Activated T-helper 1 cell treated with anti-CD3 and anti-CD28 coated beads, Interleukin-12 subunit alpha, Interleukin-12 subunit beta, Interleukin-2, Interleukin-4 antibody, amounts not matched to agents 30 ng/mL and 10 ng/mL and 1 ng/mL, durations not matched to agents 14 hours and 24 hours and 36 hours (primary cell): ENCODE results near the gene NPR3. TPM values are rescaled to one million over a fixed set of nuclear protein-coding genes. Genes with fewer than 3 reads are reported as not detected.

Experiments
- DNase-seq: peaks from one replicate; pipeline ENCODE4 v3.0.0; 2021; ENCODE audit warnings: low spot score
- H3K27ac Mint-ChIP-seq: one replicate; pipeline ENCODE4 v1.8.0; 2021; ENCODE audit warnings: mild to moderate bottlenecking, mixed read lengths
- H3K27me3 Mint-ChIP-seq: one replicate; pipeline ENCODE4 v1.8.0; 2022; ENCODE audit warnings: mild to moderate bottlenecking, moderate library complexity, mixed read lengths; ENCODE audit not compliant: insufficient read depth
- H3K36me3 Mint-ChIP-seq: one replicate; pipeline ENCODE4 v1.8.0; 2021; ENCODE audit warnings: low read depth, mixed read lengths
- H3K4me1 Mint-ChIP-seq: one replicate; pipeline ENCODE4 v1.8.0; 2021; ENCODE audit warnings: low read depth, mixed read lengths
- H3K4me3 Mint-ChIP-seq: one replicate; pipeline ENCODE4 v1.8.0; 2021; ENCODE audit warnings: mild to moderate bottlenecking, moderate library complexity, mixed read lengths
- H3K9me3 Mint-ChIP-seq: one replicate; pipeline ENCODE4 v1.8.0; 2021; ENCODE audit warnings: mixed read lengths
- intact Hi-C: fragments of 100-400 bp; cut with micrococcal nuclease; formaldehyde crosslinking; loops from one replicate; pipeline ENCODE4 v1.15.1; 2024
- total RNA-seq: library from RNA; stranded (reverse); gene quantifications from 2 replicates; pipeline ENCODE4 v1.2.3, GENCODE V29; 2022

Gene NPR3
- total RNA-seq, 1 donor from 2014 or later: not detected

DNA sequence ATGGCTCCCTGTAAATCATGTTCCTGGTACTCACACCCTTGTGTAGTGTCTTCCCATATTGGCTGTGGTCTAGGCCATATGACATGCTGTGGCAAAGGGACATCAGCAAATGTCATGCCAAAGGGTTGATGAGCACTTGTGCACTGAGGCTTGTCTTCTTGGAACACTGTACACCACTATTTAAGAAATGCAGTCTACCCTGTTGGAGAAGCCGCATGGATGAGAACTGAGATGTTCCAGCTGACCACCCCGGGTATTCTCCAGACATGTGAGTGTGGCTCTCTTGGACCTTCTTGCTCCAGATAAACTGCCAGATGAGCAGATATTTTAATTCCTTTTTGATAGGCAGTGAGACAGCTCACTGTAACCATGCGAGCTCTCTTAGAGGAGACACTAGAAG, 20.5 kb upstream of the NPR3 start:
- Mint-ChIP-seq H3K4me1 (no peaks in the 10 kb centered on the region), H3K36me3 (no peaks in the 10 kb centered on the region), H3K27ac (no peak overlapping the region), H3K4me3 (no peak overlapping the region), H3K9me3 (peaks cover 9% of the 10 kb centered on the region), H3K27me3 (no peaks in the 10 kb centered on the region)
- no peak for DNase-seq
- intact Hi-C loops: no loop called here

DNA sequence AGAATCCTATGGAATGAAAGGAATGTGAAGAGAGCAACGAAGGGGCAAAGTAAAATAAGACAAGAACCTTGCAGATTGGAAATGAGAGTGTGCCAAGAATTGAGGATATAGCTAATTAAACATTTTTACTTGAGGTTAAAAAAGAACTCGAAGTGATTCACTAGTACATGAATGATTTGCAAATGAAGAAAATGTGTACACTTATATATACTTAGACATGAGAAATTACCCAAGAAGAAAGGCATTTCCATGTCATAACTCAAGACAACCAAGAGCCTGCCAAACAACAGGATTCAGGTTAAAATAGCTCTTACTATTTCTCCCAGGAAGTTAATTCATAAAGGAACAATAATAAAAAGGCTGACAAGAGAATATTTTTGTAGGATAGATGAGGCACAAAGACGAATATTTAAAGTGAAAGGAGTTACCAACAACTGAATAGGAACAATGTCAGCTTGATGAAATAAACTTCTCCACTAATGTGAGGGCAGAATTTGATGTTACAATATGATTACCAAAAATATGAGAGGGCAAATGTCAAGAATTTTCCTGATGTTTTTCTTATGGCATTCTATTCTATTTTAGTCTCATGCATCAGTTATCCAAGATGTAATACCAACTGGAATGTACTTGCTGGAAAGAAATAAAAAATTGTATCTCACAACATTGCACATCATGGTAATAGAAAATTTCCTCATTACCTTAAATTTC, 18.9 kb upstream of the NPR3 start:
- Mint-ChIP-seq H3K36me3 (no peaks in the 10 kb centered on the region), H3K27me3 (no peaks in the 10 kb centered on the region), H3K9me3 (no peaks in the 10 kb centered on the region), H3K27ac (no peak overlapping the region), H3K4me3 (no peak overlapping the region), H3K4me1 (no peaks in the 10 kb centered on the region)
- no peak for DNase-seq
- intact Hi-C loops: no loop called here

DNA sequence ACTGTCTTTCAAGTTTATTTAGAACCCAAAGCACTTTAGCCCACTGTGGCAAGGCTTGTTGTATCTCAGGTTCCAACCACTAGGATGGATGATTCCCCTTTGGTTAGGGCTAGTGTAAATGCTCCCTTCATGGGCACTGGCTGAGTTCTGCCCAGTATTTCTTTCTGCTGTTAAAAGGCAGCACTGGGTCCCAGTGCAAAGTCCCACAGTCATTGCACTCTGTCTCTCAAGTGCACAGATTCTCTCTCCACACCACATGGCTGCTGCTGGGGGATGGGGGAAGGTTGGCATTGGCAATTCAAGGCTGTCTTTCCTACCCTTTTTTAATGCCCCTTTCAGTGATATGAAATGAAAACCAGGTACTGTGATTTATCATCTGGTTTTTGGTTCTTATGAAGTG, 7.2 kb upstream of the NPR3 start:
- Mint-ChIP-seq H3K4me3 (no peak overlapping the region), H3K9me3 (peaks cover 5% of the 10 kb centered on the region), H3K4me1 (no peaks in the 10 kb centered on the region), H3K27me3 (peaks cover 8% of the 10 kb centered on the region), H3K27ac (no peak overlapping the region), H3K36me3 (no peaks in the 10 kb centered on the region)
- intact Hi-C loops: no loop called here
- no peak for DNase-seq

DNA sequence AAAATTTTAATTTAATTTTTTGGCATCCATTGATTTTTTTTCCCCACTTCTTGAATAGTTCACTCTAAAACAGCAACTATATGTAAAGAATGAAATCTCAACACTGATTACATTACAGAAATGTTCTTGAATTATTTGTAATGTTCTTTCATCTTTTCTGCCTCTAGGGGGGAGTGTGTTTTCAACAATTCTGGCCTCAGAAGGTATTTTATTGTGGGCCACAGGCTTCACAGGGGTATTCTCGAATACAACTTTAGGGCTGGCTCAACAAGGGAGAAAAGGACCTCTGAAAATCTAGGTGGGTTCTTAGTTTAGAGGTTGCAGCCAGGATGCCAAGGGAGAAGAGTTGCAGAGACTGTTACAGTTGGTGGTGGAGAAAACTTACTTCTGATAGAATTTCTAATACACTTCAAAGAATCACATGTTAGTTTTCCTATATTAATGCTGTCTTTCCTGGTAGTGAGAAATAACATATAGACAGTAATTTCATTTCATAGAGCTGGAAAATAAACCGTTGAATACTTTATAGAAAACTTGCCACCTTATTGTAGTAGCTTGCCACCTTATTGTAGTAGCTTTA, 3.6 kb upstream of the NPR3 start:
- Mint-ChIP-seq H3K27me3 (peaks cover 40% of the 10 kb centered on the region), H3K4me3 (no peak overlapping the region), H3K4me1 (peaks cover 24% of the 10 kb centered on the region), H3K36me3 (peaks cover 2% of the 10 kb centered on the region), H3K9me3 (no peaks in the 10 kb centered on the region), H3K27ac (no peak overlapping the region)
- intact Hi-C loops: loop anchor here (5.0 kb wide), 1 partner anchor 675 kb away; no protein-coding TSS in a partner anchor
- no peak for DNase-seq

DNA sequence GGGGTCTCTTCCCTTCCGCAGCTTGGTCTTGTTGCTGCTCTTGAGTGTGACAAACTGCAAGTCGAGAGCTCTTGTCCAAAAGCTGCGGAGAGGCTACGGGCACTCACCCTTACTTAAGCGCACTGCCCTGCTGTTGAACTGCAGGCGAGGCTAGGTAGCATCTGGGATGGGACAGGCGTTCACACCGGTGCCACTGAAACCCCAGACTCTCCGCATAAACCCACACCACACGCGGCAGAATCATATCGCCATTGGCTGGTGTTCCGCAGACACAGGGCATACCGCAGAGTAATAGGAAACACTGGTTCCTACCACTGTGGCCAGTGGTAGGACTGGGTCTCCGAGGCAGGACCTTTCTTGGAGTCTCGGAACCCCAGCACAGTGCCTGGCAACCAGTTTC, 2.2 kb upstream of the NPR3 start:
- Mint-ChIP-seq H3K4me1 (peaks cover 30% of the 10 kb centered on the region), H3K27ac (no peak overlapping the region), H3K36me3 (peaks cover 2% of the 10 kb centered on the region), H3K27me3 (peaks cover 53% of the 10 kb centered on the region), H3K4me3 (no peak overlapping the region), H3K9me3 (no peaks in the 10 kb centered on the region)
- no peak for DNase-seq
- intact Hi-C loops: loop anchor here (2.0 to 5.0 kb wide), 3 partner anchors 673 to 1226 kb away; no protein-coding TSS in a partner anchor

DNA sequence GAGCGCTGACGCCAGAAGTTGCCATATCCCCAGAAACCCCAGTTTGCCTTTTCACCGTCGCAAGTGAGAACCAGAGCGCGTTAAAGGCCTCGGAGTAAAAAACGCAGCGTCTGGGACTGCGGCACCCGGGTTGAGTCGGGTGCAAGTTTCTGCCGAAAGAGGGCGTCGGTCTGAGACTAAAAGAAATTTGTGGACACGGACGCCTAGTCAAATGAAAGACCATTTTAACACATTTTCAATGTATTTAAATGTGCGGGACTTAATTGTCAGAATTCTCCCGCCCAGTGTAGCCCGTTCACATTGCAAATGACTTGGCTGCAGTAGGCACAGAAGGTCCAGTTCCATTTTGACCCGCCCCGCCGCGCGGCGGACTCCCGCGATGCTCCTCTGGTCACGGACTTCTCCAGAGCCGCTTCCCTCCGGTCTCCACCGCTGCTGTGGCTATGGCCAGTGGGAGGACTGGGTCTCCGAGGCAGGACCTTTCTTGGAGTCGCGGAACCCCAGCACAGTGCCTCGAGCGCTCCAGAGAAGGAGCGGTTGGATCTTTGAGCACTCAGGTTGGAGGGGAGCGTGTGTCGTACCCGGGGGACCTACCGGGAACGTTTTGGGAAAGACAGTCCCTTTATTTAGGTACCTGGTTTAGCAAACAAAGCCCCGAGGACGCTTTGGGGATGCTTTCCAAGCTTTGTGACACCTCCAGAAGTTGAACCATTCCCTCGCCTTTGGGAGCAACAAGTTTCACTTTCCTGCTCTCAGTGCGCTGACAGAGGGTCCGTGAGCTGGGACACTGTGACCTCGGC, 1.2 kb upstream of the NPR3 start:
- H3K27me3 Mint-ChIP-seq: peaks cover 61% of the 10 kb centered on the region
- peak overlapping the region; percentile 80 for H3K27ac Mint-ChIP-seq
- H3K4me3 Mint-ChIP-seq: peak overlapping the region; percentile 79
- peak; percentile 41 for DNase-seq
- peaks cover 2% of the 10 kb centered on the region for H3K36me3 Mint-ChIP-seq
- intact Hi-C loops: loop anchor here (2.0 to 5.0 kb wide), 3 partner anchors 672 to 1225 kb away; no protein-coding TSS in a partner anchor
- H3K9me3 Mint-ChIP-seq: no peaks in the 10 kb centered on the region
- H3K4me1 Mint-ChIP-seq: peaks cover 30% of the 10 kb centered on the region

DNA sequence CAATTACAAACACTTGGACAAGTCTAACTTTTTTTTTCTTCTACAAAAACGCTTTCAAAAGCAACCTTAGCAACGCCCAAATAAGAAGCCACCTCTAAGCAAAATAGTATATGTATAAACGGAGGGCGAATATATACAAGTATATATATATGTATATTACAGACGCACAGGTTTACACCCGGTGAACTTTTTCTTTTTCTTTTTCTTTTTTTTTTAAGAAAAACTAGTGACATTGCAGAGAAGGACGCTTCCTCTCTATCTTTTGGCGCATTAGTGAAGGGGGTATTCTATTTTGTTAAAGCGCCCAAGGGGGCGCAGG, 200 bp downstream of the NPR3 start:
- H3K4me1 Mint-ChIP-seq: peaks cover 30% of the 10 kb centered on the region
- no peaks in the 10 kb centered on the region for H3K9me3 Mint-ChIP-seq
- peak overlapping the region; percentile 57 for H3K4me3 Mint-ChIP-seq
- H3K27me3 Mint-ChIP-seq: peaks cover 72% of the 10 kb centered on the region
- intact Hi-C loops: no loop called here
- H3K36me3 Mint-ChIP-seq: peaks cover 2% of the 10 kb centered on the region
- peak overlapping the region; percentile 47 for H3K27ac Mint-ChIP-seq
- DNase-seq: no peak

DNA sequence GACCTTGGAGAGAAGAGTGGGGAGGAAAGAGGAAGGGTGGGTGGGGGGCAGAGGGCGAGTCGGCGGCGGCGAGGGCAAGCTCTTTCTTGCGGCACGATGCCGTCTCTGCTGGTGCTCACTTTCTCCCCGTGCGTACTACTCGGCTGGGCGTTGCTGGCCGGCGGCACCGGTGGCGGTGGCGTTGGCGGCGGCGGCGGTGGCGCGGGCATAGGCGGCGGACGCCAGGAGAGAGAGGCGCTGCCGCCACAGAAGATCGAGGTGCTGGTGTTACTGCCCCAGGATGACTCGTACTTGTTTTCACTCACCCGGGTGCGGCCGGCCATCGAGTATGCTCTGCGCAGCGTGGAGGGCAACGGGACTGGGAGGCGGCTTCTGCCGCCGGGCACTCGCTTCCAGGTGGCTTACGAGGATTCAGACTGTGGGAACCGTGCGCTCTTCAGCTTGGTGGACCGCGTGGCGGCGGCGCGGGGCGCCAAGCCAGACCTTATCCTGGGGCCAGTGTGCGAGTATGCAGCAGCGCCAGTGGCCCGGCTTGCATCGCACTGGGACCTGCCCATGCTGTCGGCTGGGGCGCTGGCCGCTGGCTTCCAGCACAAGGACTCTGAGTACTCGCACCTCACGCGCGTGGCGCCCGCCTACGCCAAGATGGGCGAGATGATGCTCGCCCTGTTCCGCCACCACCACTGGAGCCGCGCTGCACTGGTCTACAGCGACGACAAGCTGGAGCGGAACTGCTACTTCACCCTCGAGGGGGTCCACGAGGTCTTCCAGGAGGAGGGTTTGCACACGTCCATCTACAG, 760 bp downstream of the NPR3 start:
- no peak for DNase-seq
- Mint-ChIP-seq H3K27me3 (peaks cover 72% of the 10 kb centered on the region), H3K4me3 (peak overlapping the region; percentile 28), H3K36me3 (peaks cover 2% of the 10 kb centered on the region), H3K27ac (peak overlapping the region; percentile 47), H3K9me3 (no peaks in the 10 kb centered on the region), H3K4me1 (peaks cover 30% of the 10 kb centered on the region)
- intact Hi-C loops: no loop called here

DNA sequence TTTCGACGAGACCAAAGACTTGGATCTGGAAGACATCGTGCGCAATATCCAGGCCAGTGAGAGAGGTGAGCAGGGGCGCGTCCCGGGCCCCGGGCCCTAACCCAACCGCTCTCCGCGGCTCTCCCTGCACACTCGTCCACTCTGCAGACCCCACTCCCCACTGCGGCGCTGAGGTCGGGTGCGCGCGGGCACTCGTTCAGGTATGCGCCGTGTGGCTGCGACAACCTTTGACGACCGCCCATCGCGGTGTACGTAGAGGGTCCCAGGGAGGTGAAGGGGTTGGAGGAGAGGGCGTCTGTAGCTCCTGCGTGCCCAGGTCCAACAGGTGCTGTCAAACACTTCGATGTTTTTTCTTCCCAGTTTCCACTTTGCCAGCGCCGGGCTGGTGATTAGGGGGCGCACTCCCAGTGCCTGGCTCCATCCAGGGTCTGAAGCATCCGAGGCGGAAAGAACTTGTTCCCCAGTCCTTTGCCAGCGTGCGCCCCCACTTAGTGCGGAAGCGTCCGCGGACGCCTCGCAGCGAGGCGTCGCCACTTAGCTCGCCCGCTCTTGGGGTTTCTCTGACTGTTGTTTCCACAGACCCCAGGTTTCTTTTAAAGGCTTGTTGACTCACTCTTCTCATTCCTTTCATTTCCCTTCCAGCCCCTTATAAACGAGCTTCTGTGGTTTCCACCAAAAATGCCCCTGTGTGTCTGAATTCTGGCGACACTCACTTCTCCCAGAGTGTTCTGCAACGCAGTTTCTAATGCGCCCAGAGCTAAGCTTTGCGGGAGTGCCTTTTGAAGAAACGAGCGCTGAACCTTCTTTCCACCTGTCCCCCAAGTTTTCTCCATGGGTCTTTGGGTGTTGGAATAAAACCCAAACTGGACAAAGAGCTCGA, 1.6 kb downstream of the NPR3 start:
- Mint-ChIP-seq H3K36me3 (peaks cover 2% of the 10 kb centered on the region), H3K4me3 (no peak overlapping the region), H3K4me1 (peaks cover 30% of the 10 kb centered on the region), H3K27ac (peak overlapping the region; percentile 61), H3K9me3 (no peaks in the 10 kb centered on the region), H3K27me3 (peaks cover 72% of the 10 kb centered on the region)
- intact Hi-C loops: no loop called here
- no peak for DNase-seq

DNA sequence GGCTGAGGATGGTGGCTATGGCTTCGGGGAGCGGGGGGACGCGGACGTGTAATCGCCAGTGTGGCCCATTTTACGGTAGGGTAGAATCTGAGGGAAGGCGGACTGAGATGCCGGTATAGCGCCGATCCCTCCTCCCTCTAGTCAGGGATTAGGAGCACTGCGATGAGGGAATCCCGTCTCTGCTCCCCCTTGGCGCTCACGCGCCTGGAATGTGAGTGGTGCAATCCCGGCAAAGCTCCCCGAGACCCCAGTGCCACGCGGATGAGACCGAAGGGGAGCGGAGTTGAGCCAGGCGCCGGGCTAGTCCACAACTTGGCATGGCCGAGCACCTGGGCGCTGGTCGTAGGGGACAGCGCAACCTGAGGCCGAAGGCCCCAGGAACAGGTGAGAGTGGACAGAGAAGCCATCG, 2.2 kb downstream of the NPR3 start:
- intact Hi-C loops: no loop called here
- H3K9me3 Mint-ChIP-seq: no peaks in the 10 kb centered on the region

DNA sequence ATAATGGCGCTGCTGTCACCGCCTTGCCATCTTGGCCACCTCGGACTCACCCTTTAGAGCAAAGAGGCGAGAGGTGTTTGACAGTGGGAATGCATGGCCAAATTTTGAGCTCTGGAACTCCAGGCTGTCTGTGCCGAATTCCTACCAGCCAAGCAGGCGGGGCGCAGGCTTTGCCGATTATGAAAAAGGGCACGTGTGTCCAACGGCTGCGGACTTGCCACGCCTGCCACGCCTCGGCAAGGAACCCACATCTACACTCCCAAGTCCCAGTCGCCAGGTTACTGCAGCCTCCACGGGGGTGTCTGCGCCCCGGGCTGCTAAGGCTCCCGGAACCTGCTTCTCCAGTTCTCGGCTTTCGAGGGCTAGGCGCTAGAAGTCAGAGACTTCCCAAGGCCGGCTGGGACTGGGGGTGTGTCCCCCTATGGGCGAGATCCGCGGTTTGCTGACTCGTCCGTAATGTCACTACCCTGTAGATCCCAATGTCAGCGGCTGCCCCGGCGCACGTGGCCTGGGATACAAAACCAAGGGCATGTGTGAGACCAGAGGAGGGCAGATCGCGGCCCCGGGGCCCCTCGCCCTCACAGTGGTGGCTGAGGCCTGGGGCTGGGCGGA, 2.8 kb downstream of the NPR3 start:
- Mint-ChIP-seq H3K4me3 (no peak overlapping the region), H3K27ac (no peak overlapping the region), H3K4me1 (peaks cover 30% of the 10 kb centered on the region), H3K27me3 (peaks cover 69% of the 10 kb centered on the region), H3K9me3 (no peaks in the 10 kb centered on the region), H3K36me3 (peaks cover 2% of the 10 kb centered on the region)
- no peak for DNase-seq
- intact Hi-C loops: no loop called here

More for the DNA sequence above, 2.2 kb downstream of the NPR3 start:
- Mint-ChIP-seq H3K4me3 (no peak overlapping the region), H3K27ac (no peak overlapping the region), H3K27me3 (peaks cover 73% of the 10 kb centered on the region), H3K4me1 (peaks cover 30% of the 10 kb centered on the region), H3K36me3 (peaks cover 2% of the 10 kb centered on the region)
- DNase-seq: no peak
